ENCODE results near the gene DAND5. TPM values are rescaled to one million over a fixed set of nuclear protein-coding genes. Genes with fewer than 3 reads are reported as not detected.

Gene DAND5
- total and polyA plus RNA-seq, 2 of the 13 experiments (the other 11 are each of a cell fraction or from before 2014, with no cell fraction given) = 0.04 TPM; not detected in 1

DNA sequence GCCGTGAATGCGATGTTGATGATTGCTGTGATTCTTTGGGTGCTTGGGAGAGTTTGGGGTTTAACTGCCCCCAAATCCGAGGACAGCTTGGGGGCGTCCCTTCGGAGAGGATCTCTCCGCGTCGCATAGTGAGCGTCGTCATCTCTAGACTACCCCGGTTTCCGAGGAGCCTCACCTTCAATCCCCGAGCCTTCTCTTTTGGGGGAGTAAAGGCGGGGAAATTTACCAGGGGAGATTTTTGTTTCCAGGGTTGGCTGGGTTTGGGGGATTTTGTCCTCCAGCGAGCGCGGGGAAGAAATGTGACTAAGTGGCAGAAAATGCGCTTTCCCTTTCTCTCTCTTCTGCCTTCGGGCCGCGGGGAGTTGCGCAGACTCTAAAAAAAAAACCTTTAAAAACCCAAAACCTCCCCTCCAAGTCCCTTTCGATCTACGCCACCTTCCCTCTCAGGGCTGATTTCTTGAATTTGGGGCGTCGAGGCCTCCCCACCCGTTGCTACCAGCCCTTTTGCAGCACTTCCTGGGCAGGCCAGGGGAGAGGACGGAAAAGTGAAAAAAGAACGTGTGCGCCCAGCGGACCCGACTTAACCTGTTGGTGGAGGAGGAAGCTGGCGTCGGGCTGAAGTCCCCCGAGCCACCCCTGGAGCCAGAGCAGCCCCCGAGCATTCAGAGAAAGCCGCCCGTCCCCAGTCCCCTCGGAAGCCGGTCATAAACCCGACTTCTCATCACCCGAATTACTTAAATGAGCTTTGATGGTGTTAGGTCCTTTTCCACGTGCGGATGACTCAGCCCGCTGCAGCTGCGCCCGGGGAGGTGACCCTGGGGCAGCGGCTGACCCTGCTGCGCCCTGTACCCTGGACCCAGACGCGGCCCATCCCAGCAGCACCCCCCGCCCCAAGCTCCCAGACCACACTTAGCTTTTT, 43.6 kb downstream of the DAND5 start (continued):
- TF ChIP-seq, protein P1, sequence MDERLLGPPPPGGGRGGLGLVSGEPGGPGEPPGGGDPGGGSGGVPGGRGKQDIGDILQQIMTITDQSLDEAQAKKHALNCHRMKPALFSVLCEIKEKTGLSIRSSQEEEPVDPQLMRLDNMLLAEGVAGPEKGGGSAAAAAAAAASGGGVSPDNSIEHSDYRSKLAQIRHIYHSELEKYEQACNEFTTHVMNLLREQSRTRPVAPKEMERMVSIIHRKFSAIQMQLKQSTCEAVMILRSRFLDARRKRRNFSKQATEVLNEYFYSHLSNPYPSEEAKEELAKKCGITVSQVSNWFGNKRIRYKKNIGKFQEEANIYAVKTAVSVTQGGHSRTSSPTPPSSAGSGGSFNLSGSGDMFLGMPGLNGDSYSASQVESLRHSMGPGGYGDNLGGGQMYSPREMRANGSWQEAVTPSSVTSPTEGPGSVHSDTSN (CRISPR knock-in tag; IDR thresholded peaks at IDR 0.05) = no peak
- TF ChIP-seq, protein P2, sequence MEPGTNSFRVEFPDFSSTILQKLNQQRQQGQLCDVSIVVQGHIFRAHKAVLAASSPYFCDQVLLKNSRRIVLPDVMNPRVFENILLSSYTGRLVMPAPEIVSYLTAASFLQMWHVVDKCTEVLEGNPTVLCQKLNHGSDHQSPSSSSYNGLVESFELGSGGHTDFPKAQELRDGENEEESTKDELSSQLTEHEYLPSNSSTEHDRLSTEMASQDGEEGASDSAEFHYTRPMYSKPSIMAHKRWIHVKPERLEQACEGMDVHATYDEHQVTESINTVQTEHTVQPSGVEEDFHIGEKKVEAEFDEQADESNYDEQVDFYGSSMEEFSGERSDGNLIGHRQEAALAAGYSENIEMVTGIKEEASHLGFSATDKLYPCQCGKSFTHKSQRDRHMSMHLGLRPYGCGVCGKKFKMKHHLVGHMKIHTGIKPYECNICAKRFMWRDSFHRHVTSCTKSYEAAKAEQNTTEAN (CRISPR knock-in tag; conservative IDR thresholded peaks at IDR 0.05) = peak; percentile 69; the same call in 1 of the 2 replicates
- TF ChIP-seq NAIF1 (CRISPR knock-in tag; IDR thresholded peaks at IDR 0.05; ENCODE audit: borderline replicate concordance) (no peak), ZNF703 (CRISPR knock-in tag; IDR thresholded peaks at IDR 0.05; ENCODE audit: borderline replicate concordance) (no peak), EZH2 (conservative IDR thresholded peaks at IDR 0.05; ENCODE audit: low read depth, low read length) (no peak), ARNT2 (CRISPR knock-in tag; IDR thresholded peaks at IDR 0.05; ENCODE audit: low read depth) (no peak), LCORL (IDR thresholded peaks at IDR 0.05) (no peak), LCORL (CRISPR knock-in tag; IDR thresholded peaks at IDR 0.05) (peak; percentile 92), TBL1XR1 (IDR thresholded peaks at IDR 0.05; ENCODE audit: borderline replicate concordance, low read length, partially characterized antibody) (no peak), NR2F1 (CRISPR knock-in tag; IDR thresholded peaks at IDR 0.05) (peak; percentile 95), AGO1 (IDR thresholded peaks at IDR 0.05; ENCODE audit: low read depth, low read length, poor library complexity, severe bottlenecking) (no peak), KLF15 (CRISPR knock-in tag; IDR thresholded peaks at IDR 0.05; ENCODE audit: borderline replicate concordance) (no peak), ZNF83 (CRISPR knock-in tag; IDR thresholded peaks at IDR 0.05; ENCODE audit: borderline replicate concordance) (no peak), ZNF10 (CRISPR knock-in tag; IDR thresholded peaks at IDR 0.05; ENCODE audit: borderline replicate concordance, low read depth) (no peak), ZNF577 (CRISPR knock-in tag; IDR thresholded peaks at IDR 0.05; ENCODE audit: borderline replicate concordance, low read depth) (no peak), TCF7L2 (IDR thresholded peaks at IDR 0.05; ENCODE audit: low read depth, low read length) (no peak), SRSF1 (optimal IDR thresholded peaks at IDR 0.05; ENCODE audit: low read depth, low read length) (no peak), ZNF501 (CRISPR knock-in tag; IDR thresholded peaks at IDR 0.05) (peak; percentile 16; the same call in 1 of the 2 replicates)
- TF ChIP-seq, protein P3, sequence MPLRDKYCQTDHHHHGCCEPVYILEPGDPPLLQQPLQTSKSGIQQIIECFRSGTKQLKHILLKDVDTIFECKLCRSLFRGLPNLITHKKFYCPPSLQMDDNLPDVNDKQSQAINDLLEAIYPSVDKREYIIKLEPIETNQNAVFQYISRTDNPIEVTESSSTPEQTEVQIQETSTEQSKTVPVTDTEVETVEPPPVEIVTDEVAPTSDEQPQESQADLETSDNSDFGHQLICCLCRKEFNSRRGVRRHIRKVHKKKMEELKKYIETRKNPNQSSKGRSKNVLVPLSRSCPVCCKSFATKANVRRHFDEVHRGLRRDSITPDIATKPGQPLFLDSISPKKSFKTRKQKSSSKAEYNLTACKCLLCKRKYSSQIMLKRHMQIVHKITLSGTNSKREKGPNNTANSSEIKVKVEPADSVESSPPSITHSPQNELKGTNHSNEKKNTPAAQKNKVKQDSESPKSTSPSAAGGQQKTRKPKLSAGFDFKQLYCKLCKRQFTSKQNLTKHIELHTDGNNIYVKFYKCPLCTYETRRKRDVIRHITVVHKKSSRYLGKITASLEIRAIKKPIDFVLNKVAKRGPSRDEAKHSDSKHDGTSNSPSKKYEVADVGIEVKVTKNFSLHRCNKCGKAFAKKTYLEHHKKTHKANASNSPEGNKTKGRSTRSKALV (CRISPR knock-in tag; IDR thresholded peaks at IDR 0.05) = no peak
- TF ChIP-seq, protein P4, sequence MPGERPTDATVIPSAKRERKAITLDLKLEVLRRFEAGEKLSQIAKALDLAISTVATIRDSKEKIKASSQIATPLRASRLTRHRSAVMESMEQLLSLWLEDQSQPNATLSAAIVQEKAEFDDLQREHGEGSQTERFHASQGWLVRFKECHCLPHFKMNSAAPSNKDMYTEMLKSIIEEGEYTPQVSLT (CRISPR knock-in tag; IDR thresholded peaks at IDR 0.05; ENCODE audit: borderline replicate concordance, low read depth) = no peak
- TF ChIP-seq, protein P5, sequence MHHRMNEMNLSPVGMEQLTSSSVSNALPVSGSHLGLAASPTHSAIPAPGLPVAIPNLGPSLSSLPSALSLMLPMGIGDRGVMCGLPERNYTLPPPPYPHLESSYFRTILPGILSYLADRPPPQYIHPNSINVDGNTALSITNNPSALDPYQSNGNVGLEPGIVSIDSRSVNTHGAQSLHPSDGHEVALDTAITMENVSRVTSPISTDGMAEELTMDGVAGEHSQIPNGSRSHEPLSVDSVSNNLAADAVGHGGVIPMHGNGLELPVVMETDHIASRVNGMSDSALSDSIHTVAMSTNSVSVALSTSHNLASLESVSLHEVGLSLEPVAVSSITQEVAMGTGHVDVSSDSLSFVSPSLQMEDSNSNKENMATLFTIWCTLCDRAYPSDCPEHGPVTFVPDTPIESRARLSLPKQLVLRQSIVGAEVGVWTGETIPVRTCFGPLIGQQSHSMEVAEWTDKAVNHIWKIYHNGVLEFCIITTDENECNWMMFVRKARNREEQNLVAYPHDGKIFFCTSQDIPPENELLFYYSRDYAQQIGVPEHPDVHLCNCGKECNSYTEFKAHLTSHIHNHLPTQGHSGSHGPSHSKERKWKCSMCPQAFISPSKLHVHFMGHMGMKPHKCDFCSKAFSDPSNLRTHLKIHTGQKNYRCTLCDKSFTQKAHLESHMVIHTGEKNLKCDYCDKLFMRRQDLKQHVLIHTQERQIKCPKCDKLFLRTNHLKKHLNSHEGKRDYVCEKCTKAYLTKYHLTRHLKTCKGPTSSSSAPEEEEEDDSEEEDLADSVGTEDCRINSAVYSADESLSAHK (CRISPR knock-in tag; IDR thresholded peaks at IDR 0.05; ENCODE audit: borderline replicate concordance) = no peak

All from HepG2 (cell line).